Mucosa of descending colon (tissue), 3 donors: Measurements from ENCODE around the gene HNRNPA1. TPM values are rescaled to one million over a fixed set of nuclear protein-coding genes. Genes with fewer than 3 reads are reported as not detected.

Experiments used
- ATAC-seq: fragments of 200-7000 bp; cut with Tn5 transposase; one replicate; pipeline ENCODE4 v1.9.1; 2020; ENCODE audit warnings: mild to moderate bottlenecking, moderate library complexity
- DNase-seq, 3 donors: peaks; one replicate each; pipeline ENCODE4 v3.0.0-alpha.2; 2020
- H3K36me3 ChIP-seq: fragments of 200-600 bp; one replicate; pipeline ENCODE4 v1.8.0; 2021; ENCODE audit warnings: low read depth, mild to moderate bottlenecking
- H3K4me1 ChIP-seq: fragments of 200-600 bp; one replicate; pipeline ENCODE4 v1.8.0; 2021; ENCODE audit warnings: low read depth, mild to moderate bottlenecking
- H3K4me3 ChIP-seq: fragments of 200-600 bp; one replicate; pipeline ENCODE4 v1.8.0; 2021; ENCODE audit warnings: mild to moderate bottlenecking
- H3K9me3 ChIP-seq: fragments of 200-600 bp; one replicate; pipeline ENCODE4 v1.8.0; 2021; ENCODE audit warnings: mild to moderate bottlenecking
- CTCF ChIP-seq: fragments of 200-600 bp; IDR thresholded peaks from one replicate; pipeline ENCODE4 v1.8.0; 2022; ENCODE audit warnings: antibody characterized with exemption, mild to moderate bottlenecking
- intact Hi-C, 2 donors: fragments of 100-400 bp; cut with DNase I in 1 of 2; cut with micrococcal nuclease in 1 of 2; formaldehyde crosslinking; loops; one replicate each; pipeline versions ENCODE4 v1.11.0 to v1.11.1; 2022; cut with DNase I, micrococcal nuclease
- total RNA-seq, 3 donors: library from RNA; stranded (reverse); fragmentation: NEBNext Ultra II Directional in 2 of 3; extraction: Animal tissue kit (Norgen Biotek cat#: 25700) in 2 of 3; gene quantifications; one replicate each; pipeline versions ENCODE4 v1.2.1 to v1.2.4, GENCODE V29; 2021 to 2023
- donor health status: DM: no; HTN: no; CAD: no; lungs with moderate emphysema.
- donor health status: DM: no; HTN: no; CAD: no.
- donor health status: DM: no; HTN: yes; CAD: no.

HNRNPA1 gene
- total RNA-seq, 3 donors from 2014 or later, result 580 to 894 (median 610) TPM

GRCh38 chr12:54299515-54300224 is 19.1 kb downstream of the HNRNPA1 start:
- no peak for TF ChIP-seq CTCF
- DNase-seq (no peak), ATAC-seq (no peak)
- no peaks in the 10 kb centered on the region for H3K9me3 ChIP-seq
- H3K4me3 ChIP-seq, result no peak overlapping the region
- intact Hi-C loops, result no loop called here
- H3K36me3 ChIP-seq, result no peaks in the 10 kb centered on the region
- H3K4me1 ChIP-seq, result peaks cover 14% of the 10 kb centered on the region

GRCh38 chr12:54300225-54300731 is 19.8 kb downstream of the HNRNPA1 start:
- Histone ChIP-seq H3K4me1 (peaks cover 14% of the 10 kb centered on the region), H3K36me3 (no peaks in the 10 kb centered on the region), H3K9me3 (no peaks in the 10 kb centered on the region), H3K4me3 (no peak overlapping the region)
- TF ChIP-seq CTCF, result no peak
- DNase-seq (no peak), ATAC-seq (no peak)
- intact Hi-C loops, result no loop called here

GRCh38 chr12:54300732-54301427 is 20.4 kb downstream of the HNRNPA1 start, which contains the start of gene NFE2:
Gene NFE2 (minus strand): TSS chr12:54301015. CDS start chr12:54295248, 5,767 bp downstream.
- H3K4me1 ChIP-seq, result peaks cover 14% of the 10 kb centered on the region
- TF ChIP-seq CTCF, result no peak
- DNase-seq (peak; percentile 60 to 72 (median 60)), ATAC-seq (peak; percentile 72)
- H3K4me3 ChIP-seq, result no peak within 1 kb of the TSS
- intact Hi-C loops, result no loop called here
- H3K36me3 ChIP-seq, result no peaks in the 10 kb centered on the region
- H3K9me3 ChIP-seq, result no peaks in the 10 kb centered on the region

- Histone ChIP-seq H3K36me3 (no peaks in the 10 kb centered on the region), H3K9me3 (no peaks in the 10 kb centered on the region), H3K4me1 (peaks cover 14% of the 10 kb centered on the region), H3K4me3 (no peak overlapping the region)
- ATAC-seq (no peak), DNase-seq (no peak)
- no peak for TF ChIP-seq CTCF
- intact Hi-C loops, result no loop called here
These were observed 21.0 kb downstream of the HNRNPA1 start for GRCh38 chr12:54301428-54302048.

GRCh38 chr12:54303640-54304039 is 23.1 kb downstream of the HNRNPA1 start:
- intact Hi-C loops, result no loop called here
- DNase-seq (no peak), ATAC-seq (no peak)
- H3K4me3 ChIP-seq, result no peak overlapping the region
- no peak for TF ChIP-seq CTCF
- no peaks in the 10 kb centered on the region for H3K36me3 ChIP-seq
- peaks cover 19% of the 10 kb centered on the region for H3K4me1 ChIP-seq
- H3K9me3 ChIP-seq, result no peaks in the 10 kb centered on the region
